ENCODE data around the gene SDK1.
"Not testable (repeated sequence)": the region's sequence is repeated elsewhere in the genome, so short reads cannot be mapped to it uniquely, and the experiment has no call there.

Gene SDK1

GRCh38 chr7:4215176-4215720 lies 914.2 kb downstream of the SDK1 start:
- ChIA-PET CTCF (no interaction called here), POLR2A (ENCODE audit: low non-redundant PET) (no interaction called here)
- no peak for TF ChIP-seq CTCF (conservative IDR thresholded peaks at IDR 0.05; ENCODE audit: low read depth)
- H3K27ac ChIP-seq = no peak overlapping the region
- DNase-seq (ENCODE audit: low spot score) = no peak

- no peak overlapping the region for H3K27ac ChIP-seq
- ChIA-PET CTCF (no interaction called here), POLR2A (ENCODE audit: low non-redundant PET) (no interaction called here)
- TF ChIP-seq CTCF (conservative IDR thresholded peaks at IDR 0.05; ENCODE audit: low read depth) = no peak
- peak; percentile 16 for DNase-seq (ENCODE audit: low spot score)
Measured at GRCh38 chr7:4216016-4216415, 915.0 kb downstream of the SDK1 start.

- H3K27ac ChIP-seq; DNase-seq (ENCODE audit: low spot score); POLR2A ChIA-PET (ENCODE audit: low non-redundant PET): not testable (repeated sequence)
- CTCF ChIA-PET = interaction anchor here (0.6 kb wide), 1 partner anchor 77 kb away, joined by 4 read pairs; no protein-coding TSS in a partner anchor
Measured at GRCh38 chr7:4217126-4217660, 916.1 kb downstream of the SDK1 start.

GRCh38 chr7:4218481-4218880 lies 917.4 kb downstream of the SDK1 start:
- CTCF ChIA-PET = no interaction called here

GRCh38 chr7:4220011-4220410 lies 919.0 kb downstream of the SDK1 start:
- H3K27ac ChIP-seq = no peak overlapping the region
- no peak for DNase-seq (ENCODE audit: low spot score)
- ChIA-PET POLR2A (ENCODE audit: low non-redundant PET) (no interaction called here), CTCF (no interaction called here)
- no peak for TF ChIP-seq CTCF (conservative IDR thresholded peaks at IDR 0.05; ENCODE audit: low read depth)

More at GRCh38 chr7:4218481-4218880, 917.4 kb downstream of the SDK1 start:
- POLR2A ChIA-PET (ENCODE audit: low non-redundant PET) = no interaction called here
- DNase-seq (ENCODE audit: low spot score) = no peak
- TF ChIP-seq CTCF (conservative IDR thresholded peaks at IDR 0.05; ENCODE audit: low read depth) = no peak
- H3K27ac ChIP-seq = no peak overlapping the region

- POLR2A ChIA-PET (ENCODE audit: low non-redundant PET) = no interaction called here
- no peak for TF ChIP-seq CTCF (conservative IDR thresholded peaks at IDR 0.05; ENCODE audit: low read depth)
- CTCF ChIA-PET = no interaction called here
- DNase-seq (ENCODE audit: low spot score) = no peak
- H3K27ac ChIP-seq = no peak overlapping the region
Measured at GRCh38 chr7:4221043-4221442, 920.0 kb downstream of the SDK1 start.

GRCh38 chr7:4222676-4223075 lies 921.6 kb downstream of the SDK1 start:
- no peak for TF ChIP-seq CTCF (conservative IDR thresholded peaks at IDR 0.05; ENCODE audit: low read depth)
- no peak for DNase-seq (ENCODE audit: low spot score)
- ChIA-PET POLR2A (ENCODE audit: low non-redundant PET) (no interaction called here), CTCF (no interaction called here)
- H3K27ac ChIP-seq = no peak overlapping the region
